ENCODE measurements around the gene NCKIPSD. TPM values are rescaled to one million over a fixed set of nuclear protein-coding genes. Genes with fewer than 3 reads are reported as not detected.
A peak's percentile ranks its signal among the peaks of the same experiment; 100 is the strongest.

Gene NCKIPSD
- total and polyA plus RNA-seq, 4 donors: 9.0 to 22.0 (median 11.6) TPM

DNA sequence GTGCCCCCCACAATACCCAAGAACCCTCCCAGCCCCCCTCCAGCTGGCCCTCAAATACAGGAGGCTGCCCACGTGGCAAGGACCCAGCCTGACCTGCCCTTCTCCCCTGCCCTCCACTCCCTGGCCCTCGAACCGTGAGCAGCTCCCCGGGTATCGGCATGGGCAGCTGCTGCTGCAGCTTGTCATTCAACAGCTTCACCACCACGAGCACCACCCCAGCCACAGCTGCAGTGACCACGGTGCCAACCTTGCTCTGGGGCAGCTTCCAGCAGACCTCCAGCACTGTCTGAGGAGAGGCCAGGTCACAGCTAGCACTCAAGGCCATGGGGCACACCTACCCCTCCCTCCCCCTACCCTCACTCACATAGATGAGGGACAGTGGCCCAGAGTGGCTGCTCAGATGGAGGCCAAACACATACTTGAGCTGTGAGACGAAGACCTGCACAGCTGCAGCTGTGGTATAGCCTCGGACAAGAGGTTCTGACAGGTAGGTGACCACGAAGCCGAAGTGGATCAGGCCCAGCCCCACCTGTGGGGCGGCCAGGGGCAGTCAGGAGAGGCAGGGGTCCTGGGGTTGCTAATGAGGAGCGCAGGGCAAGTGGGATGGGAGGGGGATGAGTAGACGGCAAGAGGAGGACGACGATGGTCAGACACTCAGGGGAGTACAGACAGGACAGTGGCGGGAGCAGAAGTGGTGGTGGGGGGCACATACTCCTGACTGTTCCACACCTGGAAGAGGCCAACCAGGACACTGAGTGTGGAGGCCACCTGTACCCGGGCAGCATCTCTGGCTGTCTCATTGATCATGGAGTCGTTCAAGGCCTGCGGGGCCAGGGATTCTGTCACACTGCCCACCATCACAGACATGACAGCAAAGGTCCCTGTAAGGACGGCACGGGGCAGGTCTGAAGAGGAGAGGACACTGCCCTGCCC, 53.9 kb downstream of the NCKIPSD start:
- DNase-seq (no peak), ATAC-seq (ENCODE audit: insufficient read depth, low FRiP score) (no peak)
- Histone ChIP-seq H3K27me3 (ENCODE audit: control insufficient read depth in 3 of 3, insufficient read depth in 3 of 3, low read length in 2 of 3) (no peaks in the 10 kb centered on the region), H3K4me1 (ENCODE audit: control insufficient read depth in 5 of 5, insufficient read depth in 5 of 5, low read length in 5 of 5) (peaks cover 0 to 22% (median 3%) of the 10 kb centered on the region in 5 donors), H3K27ac (ENCODE audit: low read depth in 1 of 2, low read length in 1 of 2) (peak overlapping the region in 1 of 2 donors; percentile 2), H3K36me3 (ENCODE audit: control insufficient read depth in 4 of 4, insufficient read depth in 4 of 4, low read length in 4 of 4) (peaks cover 0 to 37% (median 11%) of the 10 kb centered on the region in 4 donors), H3K9me3 (ENCODE audit: control insufficient read depth in 4 of 4, insufficient read depth in 3 of 4, low read length in 3 of 4) (no peaks in the 10 kb centered on the region), H3K4me3 (no peak overlapping the region), H3K9ac (ENCODE audit: insufficient read depth in 1 of 2, low read length in 2 of 2) (no peak overlapping the region)
- WGBS, 2 donors: 92% methylated on average over 22 of the region's 22 CpGs
- TF ChIP-seq, protein P1, sequence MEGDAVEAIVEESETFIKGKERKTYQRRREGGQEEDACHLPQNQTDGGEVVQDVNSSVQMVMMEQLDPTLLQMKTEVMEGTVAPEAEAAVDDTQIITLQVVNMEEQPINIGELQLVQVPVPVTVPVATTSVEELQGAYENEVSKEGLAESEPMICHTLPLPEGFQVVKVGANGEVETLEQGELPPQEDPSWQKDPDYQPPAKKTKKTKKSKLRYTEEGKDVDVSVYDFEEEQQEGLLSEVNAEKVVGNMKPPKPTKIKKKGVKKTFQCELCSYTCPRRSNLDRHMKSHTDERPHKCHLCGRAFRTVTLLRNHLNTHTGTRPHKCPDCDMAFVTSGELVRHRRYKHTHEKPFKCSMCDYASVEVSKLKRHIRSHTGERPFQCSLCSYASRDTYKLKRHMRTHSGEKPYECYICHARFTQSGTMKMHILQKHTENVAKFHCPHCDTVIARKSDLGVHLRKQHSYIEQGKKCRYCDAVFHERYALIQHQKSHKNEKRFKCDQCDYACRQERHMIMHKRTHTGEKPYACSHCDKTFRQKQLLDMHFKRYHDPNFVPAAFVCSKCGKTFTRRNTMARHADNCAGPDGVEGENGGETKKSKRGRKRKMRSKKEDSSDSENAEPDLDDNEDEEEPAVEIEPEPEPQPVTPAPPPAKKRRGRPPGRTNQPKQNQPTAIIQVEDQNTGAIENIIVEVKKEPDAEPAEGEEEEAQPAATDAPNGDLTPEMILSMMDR (IDR thresholded peaks at IDR 0.05; ENCODE audit: control extremely low read depth, extremely low read depth): no peak

DNA sequence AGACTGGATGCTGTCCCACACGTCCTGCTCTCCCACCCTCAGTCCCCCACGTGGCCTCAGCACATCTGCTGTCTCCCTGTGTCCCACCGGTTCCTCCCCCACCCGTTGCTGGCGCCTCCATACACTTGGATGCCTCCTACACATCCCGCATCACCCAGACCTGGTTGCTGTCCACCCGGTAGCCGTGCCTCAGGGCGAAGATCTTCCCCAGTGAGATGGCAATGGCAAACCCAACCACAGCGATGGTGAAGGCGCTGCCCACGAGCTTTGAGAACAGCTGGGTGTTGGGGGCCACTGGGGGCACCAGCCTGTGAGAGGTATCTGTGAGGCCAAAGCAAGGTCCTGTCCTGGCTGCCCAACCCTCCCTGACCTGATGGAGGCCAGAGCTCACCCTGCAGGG, 54.9 kb downstream of the NCKIPSD start:
- Histone ChIP-seq H3K27me3 (ENCODE audit: control insufficient read depth in 3 of 3, insufficient read depth in 3 of 3, low read length in 2 of 3) (no peaks in the 10 kb centered on the region), H3K36me3 (ENCODE audit: control insufficient read depth in 4 of 4, insufficient read depth in 4 of 4, low read length in 4 of 4) (peaks cover 0 to 46% (median 11%) of the 10 kb centered on the region in 4 donors), H3K9ac (ENCODE audit: insufficient read depth in 1 of 2, low read length in 2 of 2) (no peak overlapping the region), H3K9me3 (ENCODE audit: control insufficient read depth in 4 of 4, insufficient read depth in 3 of 4, low read length in 3 of 4) (no peaks in the 10 kb centered on the region), H3K4me3 (no peak overlapping the region), H3K4me1 (ENCODE audit: control insufficient read depth in 5 of 5, insufficient read depth in 5 of 5, low read length in 5 of 5) (peaks cover 0 to 13% (median 3%) of the 10 kb centered on the region in 5 donors), H3K27ac (ENCODE audit: low read depth in 1 of 2, low read length in 1 of 2) (no peak overlapping the region)
- ATAC-seq (ENCODE audit: insufficient read depth, low FRiP score) (no peak), DNase-seq (no peak)
- WGBS, 2 donors: 92 to 96% methylated on average over 12 of the region's 12 CpGs
- TF ChIP-seq, protein P1 (IDR thresholded peaks at IDR 0.05; ENCODE audit: control extremely low read depth, extremely low read depth): no peak

DNA sequence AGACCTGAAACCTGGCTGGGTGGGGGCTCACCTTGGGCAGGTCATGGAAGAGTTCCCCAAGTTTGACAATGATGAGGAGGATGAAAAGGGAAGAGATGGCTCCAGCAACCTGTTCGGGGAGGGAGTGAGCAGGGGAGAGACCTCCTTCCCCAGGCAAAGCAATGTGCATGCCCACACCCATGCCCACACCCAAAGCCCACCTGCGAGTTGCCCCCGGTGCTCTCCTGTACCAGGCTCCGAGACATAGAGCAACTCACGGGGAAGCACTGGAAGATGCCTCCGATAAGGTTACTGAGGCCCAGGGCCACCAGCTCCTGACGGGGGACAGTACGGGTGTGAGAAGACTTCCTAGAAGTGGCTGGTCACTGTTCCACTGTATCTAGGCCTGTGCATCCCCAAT, 55.3 kb downstream of the NCKIPSD start:
- WGBS, 2 donors: 94 to 98% methylated on average over 8 of the region's 8 CpGs
- TF ChIP-seq, protein P1 (IDR thresholded peaks at IDR 0.05; ENCODE audit: control extremely low read depth, extremely low read depth): no peak

More for the DNA sequence above, 55.3 kb downstream of the NCKIPSD start:
- no peak overlapping the region for H3K4me3 ChIP-seq
- no peaks in the 10 kb centered on the region for H3K27me3 ChIP-seq (ENCODE audit: control insufficient read depth in 3 of 3, insufficient read depth in 3 of 3, low read length in 2 of 3)
- H3K9ac ChIP-seq (ENCODE audit: insufficient read depth in 1 of 2, low read length in 2 of 2): no peak overlapping the region
- peaks cover 0 to 50% (median 12%) of the 10 kb centered on the region in 4 donors for H3K36me3 ChIP-seq (ENCODE audit: control insufficient read depth in 4 of 4, insufficient read depth in 4 of 4, low read length in 4 of 4)
- H3K9me3 ChIP-seq (ENCODE audit: control insufficient read depth in 4 of 4, insufficient read depth in 3 of 4, low read length in 3 of 4): no peaks in the 10 kb centered on the region
- H3K4me1 ChIP-seq (ENCODE audit: control insufficient read depth in 5 of 5, insufficient read depth in 5 of 5, low read length in 5 of 5): peaks cover 0 to 9% (median 3%) of the 10 kb centered on the region in 5 donors
- ATAC-seq (ENCODE audit: insufficient read depth, low FRiP score): no peak
- H3K27ac ChIP-seq (ENCODE audit: low read depth in 1 of 2, low read length in 1 of 2): no peak overlapping the region
- no peak for DNase-seq
